HG03378 (cell line): ENCODE measurements around the gene UBA7.
A peak's percentile ranks its signal among the peaks of the same experiment; 100 is the strongest.
"Not testable (repeated sequence)": the region's sequence is repeated elsewhere in the genome, so short reads cannot be mapped to it uniquely, and the experiment has no call there.

ENCODE experiments used
- ATAC-seq: cut with Tn5 transposase; IDR thresholded peaks from one replicate; pipeline ENCODE4 v1.9.1; 2021; ENCODE audit warnings: mild to moderate bottlenecking, moderate library complexity; ENCODE audit not compliant: unreplicated experiment

UBA7 gene

GRCh38 chr3:49813497-49814174 lies at the start of gene UBA7:
TSS of gene UBA7 (minus strand) at chr3:49813953. CDS start at chr3:49813787, 166 bp downstream.
- no peak for ATAC-seq

DNA sequence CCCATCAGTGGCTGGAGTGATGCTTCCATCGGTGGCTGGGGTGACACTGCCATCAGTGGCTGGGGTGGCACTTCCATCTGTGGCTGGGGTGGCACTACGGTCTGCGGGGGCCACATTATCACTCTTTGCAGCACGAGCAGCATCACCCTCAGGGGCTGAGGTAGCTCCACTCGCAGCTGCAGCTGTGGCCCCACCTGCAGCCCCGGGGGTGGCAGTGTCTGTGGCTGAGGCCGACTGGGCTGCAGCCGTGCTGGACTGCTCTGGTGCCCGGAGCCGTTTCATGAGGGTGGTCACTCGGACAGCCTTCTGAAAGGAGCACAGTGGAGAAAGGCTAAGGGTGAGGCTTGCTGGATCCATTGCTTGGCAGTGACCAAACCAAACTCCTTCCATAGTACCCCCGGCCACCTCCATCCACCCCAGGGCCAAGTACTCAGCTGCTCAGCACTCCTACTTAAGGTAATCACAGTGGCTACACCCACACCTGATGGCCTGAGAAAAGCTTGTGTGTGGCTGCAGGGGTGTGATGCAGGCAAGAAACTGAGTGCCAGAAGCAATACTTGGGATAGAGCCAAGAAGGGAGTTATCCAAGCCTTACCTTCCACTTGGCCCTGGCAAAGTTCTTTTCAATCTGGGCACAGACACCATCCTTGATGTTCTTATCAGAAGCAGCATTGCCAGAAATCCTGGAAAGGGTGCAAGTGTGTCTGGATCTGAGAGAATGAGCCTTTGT lies 46.0 kb upstream of the UBA7 start:
- ATAC-seq: no peak

DNA sequence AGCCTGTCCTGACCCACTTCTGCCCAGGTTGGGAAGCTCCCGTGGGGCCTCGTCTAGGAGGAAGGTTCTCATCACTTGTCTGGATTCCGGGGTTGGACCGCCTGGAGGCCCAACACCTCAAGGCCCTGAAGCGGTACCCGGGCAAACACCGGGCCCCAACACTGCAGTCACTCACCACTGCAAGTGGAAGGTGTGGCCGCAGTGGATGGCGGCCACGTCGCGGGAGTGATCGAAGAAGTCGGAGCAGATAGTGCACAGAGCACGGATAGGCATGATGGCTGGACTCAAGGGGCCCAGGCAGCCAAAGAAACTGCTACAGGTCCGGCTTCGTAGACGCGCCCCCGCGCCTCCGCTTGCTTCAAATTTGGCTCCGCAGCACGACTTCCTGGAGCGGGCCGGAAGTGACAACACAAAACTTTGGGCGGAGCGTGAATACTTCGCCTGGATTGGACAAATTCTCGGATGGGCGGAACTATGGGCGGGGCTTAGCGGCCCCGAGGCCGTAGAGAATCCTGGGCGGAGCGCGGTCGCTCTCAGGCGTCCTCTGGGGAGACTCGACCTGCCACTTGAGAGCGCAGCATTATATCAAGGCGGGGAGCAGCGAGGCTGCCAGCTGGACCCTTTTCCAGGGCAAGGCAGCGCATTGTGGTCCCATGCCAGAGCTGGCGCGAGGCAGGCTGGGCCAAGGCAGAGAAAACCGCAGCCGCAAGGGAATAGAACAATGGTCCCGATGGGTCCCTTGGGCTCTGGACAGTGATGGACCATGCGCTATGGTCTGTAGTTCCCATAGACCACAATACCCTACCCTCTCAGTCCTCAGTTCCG lies 42.6 kb upstream of the UBA7 start, which contains the start of gene TRAIP:
TSS of gene TRAIP (minus strand) at position 384 of the 825 bp plus-strand sequence. CDS start at position 273, 111 bp downstream.
- peak; percentile 88 for ATAC-seq

DNA sequence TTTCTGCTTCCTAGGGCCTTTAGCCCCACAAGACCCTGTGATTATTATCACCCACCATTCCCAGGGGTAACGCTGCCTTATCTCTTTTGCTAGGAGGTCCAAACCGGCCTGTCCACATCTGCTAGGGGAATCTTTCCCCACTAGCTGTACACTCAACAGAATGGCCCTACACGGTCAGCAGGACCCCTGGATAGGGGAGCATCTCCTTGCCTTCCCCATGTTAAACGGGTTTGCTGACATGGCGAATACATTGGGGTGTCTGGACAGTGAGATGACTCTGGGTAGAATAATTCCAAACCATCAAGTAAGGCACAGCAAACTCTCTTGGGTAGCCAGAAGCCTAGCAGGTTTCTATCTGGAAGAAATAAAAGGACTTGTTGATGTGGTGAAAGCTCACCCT lies 41.9 kb upstream of the UBA7 start:
- no peak for ATAC-seq

GRCh38 chr3:49845694-49846093 lies 31.9 kb upstream of the UBA7 start:
- no peak for ATAC-seq

DNA sequence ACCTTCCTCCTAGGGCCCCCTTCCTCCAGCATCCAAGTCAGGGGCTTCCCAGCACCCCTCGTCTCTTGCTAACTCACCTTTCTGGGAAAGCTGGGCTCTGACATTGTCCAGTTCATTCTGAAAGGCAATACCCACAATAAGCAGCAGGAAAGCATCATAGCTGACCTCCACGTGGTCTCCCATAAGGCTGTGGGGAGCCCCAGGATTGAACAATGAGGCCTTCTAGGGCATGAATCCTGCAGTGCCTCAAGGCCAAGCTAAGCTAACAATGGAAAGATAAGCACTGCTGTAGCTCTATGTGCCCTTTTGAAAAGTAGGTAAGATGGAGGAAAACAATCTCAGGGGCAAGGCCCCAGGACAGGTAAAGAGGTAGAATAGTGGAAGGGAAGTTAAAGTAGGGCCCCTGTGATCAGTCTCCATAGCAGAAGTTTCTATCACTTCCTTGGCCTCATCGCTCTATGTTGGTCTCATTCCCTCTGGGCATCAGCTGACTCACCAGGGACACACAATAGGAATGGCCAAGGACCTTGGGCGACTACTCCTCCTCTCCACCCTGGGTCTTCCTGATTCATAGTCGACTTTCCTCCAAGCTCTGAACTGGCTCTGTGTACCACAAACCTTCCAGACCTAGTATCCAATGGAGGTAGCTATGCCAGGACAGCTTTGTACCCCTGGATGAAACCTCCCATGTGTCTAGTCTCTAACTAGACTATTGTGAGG lies 30.9 kb upstream of the UBA7 start:
- no peak for ATAC-seq

DNA sequence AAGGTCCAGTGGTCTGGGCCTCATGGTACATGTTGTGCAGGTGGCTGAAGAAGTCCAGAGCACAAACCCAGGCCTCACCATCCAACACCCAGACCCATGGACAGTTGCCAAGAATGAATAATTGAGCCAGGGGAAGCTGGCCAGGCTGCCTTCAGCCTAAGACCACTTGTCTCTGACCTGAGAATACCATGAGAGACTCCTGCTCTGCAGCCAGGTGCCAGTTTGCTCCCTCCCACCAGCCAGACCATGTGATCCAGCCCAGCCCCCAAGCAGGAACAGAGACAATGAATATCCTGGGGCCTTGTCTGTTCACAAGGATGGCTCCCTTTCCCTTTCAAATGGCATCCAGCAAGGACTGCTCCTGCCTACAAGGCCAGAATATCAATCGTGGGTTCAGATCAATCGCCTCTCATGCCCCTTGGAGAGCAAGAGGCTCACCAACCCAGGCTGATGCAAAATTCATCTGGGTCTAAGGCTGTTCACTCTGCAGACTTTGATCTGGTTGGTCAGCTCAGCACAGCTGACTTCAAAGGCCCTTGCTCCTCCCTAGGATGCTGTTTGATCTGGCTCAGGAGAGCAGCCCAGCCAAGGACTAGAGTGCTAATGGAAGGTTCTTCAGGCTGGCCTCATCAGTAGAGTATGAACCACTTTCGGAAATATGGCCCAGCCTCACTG lies 29.2 kb upstream of the UBA7 start:
- no peak for ATAC-seq

- no peak for ATAC-seq
Measured at GRCh38 chr3:49841806-49842205, 28.1 kb upstream of the UBA7 start.

- no peak for ATAC-seq
Measured at GRCh38 chr3:49841126-49841696, 27.5 kb upstream of the UBA7 start.

GRCh38 chr3:49840388-49840787 lies 26.6 kb upstream of the UBA7 start:
- ATAC-seq: no peak

DNA sequence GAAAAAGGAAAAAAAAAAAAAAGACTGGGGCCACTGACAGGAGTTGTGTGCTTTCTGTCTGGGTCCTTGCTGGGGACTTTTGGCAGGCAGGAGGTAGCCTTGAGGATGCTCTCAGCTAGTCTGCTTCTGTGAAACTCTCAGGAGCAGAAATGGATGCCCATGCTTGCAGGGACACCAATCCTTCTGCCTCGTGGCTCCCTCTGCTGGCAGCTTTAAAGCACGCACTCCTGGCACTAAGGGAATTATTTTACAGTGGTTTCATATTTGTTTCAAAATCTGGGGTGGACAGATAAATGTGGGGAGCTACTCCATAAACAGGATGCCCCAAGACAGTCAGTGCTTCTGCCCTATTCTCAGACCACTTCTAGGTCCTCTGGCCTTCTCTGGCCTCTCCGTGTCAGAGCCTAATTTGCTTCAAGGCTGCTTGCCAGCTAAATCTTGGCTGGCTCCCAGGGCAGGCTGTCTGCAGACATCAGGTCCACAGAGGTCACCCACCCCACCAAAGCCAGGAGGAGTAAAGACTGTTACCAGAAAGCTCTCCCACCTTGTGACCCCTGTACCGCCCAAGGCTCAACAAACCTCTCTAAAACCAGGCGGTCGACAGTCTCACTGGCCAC lies 25.5 kb upstream of the UBA7 start:
- no peak for ATAC-seq

- no peak for ATAC-seq
Measured at GRCh38 chr3:49831341-49831740, 17.6 kb upstream of the UBA7 start.

- ATAC-seq: no peak
Measured at GRCh38 chr3:49826016-49826415, 12.3 kb upstream of the UBA7 start.

DNA sequence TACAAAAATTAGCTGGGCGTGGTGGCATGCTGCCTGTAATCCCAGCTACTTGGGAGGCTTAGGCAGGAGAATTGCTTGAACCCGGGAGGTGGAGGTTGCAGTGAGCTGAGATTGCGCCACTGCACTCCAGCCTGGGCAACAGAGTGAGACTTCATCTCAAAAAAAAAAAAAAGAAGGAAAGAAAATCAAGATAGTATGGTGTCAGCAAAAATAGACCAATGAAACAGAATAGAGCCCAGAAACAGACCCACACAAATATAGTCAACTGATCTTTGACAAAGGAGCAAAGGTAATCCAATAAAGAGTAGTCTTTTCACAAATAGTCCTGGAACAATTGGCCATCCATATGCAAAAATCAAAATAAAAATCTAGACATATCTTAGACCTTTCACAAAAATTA lies 9.4 kb upstream of the UBA7 start:
- not testable (repeated sequence) for ATAC-seq

DNA sequence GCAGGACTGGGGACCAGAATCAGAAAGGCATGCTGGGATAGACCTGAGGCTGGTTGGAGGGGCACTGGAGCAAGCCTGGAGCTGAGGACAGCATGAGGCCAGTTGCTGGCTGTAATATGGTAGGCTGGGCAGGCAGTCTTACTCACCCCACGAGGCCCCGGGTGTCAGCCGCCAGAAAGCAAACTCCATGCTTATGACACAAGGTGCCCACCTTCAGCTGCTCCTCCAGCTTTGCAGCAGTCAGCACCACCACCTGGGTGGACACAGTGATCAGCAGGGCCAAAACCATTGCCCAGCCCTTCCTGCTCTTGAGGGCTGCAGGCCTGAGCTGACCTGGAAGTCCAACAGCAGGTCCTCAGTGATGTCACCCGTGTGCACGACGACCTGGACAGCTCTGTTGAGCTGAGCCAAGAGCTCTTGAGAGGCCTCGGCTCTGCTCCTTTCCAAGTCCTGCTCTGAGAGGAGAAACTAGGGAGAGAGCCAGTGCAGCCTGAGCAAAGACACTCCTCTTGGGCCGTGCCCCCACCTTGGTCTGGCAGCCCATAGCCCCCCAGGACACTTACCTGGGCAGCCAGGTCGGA lies 747 bp downstream of the UBA7 start:
- ATAC-seq: no peak

DNA sequence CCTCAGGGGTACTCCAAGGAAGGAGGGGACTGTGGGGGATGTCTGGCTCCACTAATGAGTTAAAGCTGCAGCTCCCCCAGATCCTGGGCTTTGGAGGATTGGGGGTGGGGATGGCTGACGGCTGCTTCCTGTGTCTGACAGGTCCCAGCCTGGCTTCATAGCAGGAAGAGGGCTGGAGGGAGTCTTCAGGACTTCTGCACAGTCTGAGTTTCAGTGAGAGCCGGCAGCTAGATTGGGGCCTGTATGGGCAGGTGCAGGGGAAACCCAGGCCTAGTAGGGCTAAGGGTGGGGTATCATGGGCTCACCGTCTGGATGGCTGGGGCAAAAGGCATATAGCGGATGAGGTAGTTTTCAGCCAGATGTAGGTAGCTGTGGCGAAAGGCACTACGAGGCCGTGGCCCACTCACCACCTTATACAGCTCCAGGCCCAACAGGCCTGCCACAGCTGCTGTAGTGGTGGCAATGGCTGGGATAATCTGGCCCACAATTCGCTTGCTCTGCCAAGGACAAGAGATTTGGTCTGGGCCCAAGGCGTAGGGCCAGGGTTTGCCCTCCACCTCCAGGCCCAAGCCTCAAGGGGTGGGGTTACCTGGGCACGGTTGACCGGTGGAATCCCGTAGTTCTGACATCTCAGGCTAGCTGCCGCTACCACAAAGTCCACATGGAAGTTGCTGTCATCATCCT lies 6.2 kb downstream of the UBA7 start:
- no peak for ATAC-seq

GRCh38 chr3:49806850-49807249 lies 6.9 kb downstream of the UBA7 start:
- ATAC-seq: no peak

DNA sequence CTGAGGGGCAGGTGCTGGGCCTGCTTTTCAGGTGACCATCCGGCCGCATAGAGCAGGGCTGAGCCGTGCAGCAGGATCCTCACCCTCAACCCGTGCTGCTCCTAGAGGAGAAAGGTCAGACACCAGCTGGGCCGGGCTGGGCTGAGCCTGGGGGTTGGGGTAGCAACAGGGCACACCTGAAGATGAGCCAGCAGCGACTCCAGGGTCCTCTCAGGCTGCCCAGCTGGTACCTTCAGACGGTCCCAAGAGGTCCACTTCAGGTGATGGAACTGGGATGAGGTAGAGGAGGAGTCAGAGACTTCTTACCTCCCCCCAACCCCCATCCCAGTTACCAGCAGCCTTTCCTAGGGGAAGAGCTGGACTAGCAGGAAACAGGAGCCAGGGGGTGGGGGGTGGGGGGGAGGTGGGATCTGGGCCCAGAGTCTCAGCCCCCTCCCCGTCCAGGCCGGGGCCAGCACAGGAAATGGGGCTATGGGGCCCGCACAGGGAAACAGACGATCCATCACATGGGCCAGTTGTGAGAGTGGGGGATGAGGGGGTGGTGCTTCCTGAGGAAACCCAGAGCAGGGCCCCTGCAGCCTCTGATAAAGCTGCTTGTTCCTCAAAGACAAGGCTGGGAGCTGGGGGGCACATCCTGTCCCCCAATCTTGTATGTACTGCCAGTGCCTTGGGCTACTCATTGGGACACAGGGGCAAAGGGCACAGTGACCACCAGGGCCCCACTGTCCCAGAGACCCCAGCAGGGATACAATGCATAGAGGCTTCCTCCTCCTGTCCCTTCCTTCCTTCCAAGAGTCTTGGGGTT lies 7.7 kb downstream of the UBA7 start:
- ATAC-seq: no peak
